Measurements from ENCODE around the gene RAC3. TPM values are rescaled to one million over a fixed set of nuclear protein-coding genes. Genes with fewer than 3 reads are reported as not detected.

RAC3 gene
- total RNA-seq, 2 experiments from 2014 or later: 15.1 to 24.4 TPM

GRCh38 chr17:81999587-81999975, 31.9 kb upstream of the RAC3 start:
- intact Hi-C loops (cut with micrococcal nuclease; ENCODE audit: unreplicated experiment): no loop called here
- TF ChIP-seq, protein P1, sequence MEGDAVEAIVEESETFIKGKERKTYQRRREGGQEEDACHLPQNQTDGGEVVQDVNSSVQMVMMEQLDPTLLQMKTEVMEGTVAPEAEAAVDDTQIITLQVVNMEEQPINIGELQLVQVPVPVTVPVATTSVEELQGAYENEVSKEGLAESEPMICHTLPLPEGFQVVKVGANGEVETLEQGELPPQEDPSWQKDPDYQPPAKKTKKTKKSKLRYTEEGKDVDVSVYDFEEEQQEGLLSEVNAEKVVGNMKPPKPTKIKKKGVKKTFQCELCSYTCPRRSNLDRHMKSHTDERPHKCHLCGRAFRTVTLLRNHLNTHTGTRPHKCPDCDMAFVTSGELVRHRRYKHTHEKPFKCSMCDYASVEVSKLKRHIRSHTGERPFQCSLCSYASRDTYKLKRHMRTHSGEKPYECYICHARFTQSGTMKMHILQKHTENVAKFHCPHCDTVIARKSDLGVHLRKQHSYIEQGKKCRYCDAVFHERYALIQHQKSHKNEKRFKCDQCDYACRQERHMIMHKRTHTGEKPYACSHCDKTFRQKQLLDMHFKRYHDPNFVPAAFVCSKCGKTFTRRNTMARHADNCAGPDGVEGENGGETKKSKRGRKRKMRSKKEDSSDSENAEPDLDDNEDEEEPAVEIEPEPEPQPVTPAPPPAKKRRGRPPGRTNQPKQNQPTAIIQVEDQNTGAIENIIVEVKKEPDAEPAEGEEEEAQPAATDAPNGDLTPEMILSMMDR (conservative IDR thresholded peaks at IDR 0.05; ENCODE audit: low read length): no peak
- TF ChIP-seq EZH2phosphoT487 (IDR thresholded peaks at IDR 0.05; ENCODE audit: borderline replicate concordance, low read depth, low read length): no peak
- no peak overlapping the region for H3K4me3 ChIP-seq (ENCODE audit: low read depth, low read length, poor library complexity, severe bottlenecking)
- H3K4me2 ChIP-seq (ENCODE audit: low read length): no peak overlapping the region
- H3K79me2 ChIP-seq (ENCODE audit: insufficient read depth, low read depth, low read length): no peaks in the 10 kb centered on the region
- CTCF ChIA-PET (ENCODE audit: unreplicated experiment): no interaction called here
- no peak for DNase-seq (ENCODE audit: low spot score)
- no peaks in the 10 kb centered on the region for H3K9me2 ChIP-seq (ENCODE audit: insufficient read depth, low read length)
- no peak overlapping the region for H3K27ac ChIP-seq (ENCODE audit: low read depth, low read length, poor library complexity, severe bottlenecking)
- no peaks in the 10 kb centered on the region for H4K20me1 ChIP-seq (ENCODE audit: insufficient read depth, low read length)
- no peaks in the 10 kb centered on the region for H3K9me3 ChIP-seq (ENCODE audit: low read length)
- no peaks in the 10 kb centered on the region for H3K4me1 ChIP-seq (ENCODE audit: insufficient read depth, low read length, poor library complexity, severe bottlenecking)
- H3K36me3 ChIP-seq (ENCODE audit: insufficient read depth, low read length): peaks cover 8% of the 10 kb centered on the region; the same call in 1 of the 2 replicates
- H2AFZ ChIP-seq (ENCODE audit: low read length): no peak overlapping the region
- BruUV-seq (replicated peaks): no TSS peak
- POLR2A ChIA-PET: no interaction called here

DNA sequence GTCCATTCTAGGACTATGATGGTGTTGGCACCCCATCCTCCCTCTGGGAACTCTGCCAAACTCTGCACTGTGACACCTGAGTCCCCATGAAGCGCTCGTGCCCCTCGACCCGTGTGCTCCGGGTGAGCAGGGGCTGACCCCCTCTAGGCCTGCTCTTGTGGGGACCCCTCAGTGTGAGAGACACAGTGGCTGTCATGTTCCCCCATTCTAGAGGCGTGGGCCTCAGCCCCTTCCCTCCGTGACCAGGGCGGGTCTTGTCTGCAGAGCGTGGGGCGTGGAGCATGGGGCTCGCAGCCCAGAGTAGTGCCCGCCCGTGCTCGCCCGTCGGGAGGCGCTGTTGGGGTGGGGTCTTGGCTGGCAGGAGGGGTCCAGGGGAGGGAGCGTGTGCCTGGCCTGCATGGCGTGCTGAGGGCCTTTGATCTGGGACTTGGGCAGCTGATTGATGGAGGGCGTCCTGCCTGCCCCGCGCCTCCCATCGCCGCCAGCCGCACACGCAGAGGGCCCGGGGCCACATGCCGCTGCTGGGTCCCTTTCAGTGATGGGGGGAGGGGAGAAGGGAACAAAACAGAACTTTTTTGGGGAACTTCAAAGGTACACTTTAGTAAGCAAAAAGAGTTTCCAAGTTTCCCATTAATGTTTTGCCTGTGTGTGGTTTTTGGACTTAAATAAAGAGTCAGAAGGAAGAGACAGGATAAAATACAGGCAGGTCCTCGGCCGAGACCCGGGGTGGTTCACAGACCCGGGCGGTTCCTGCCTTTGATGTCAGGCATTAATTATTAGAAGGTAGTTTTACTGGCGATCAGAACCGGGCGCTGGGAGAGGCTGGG, 31.3 kb upstream of the RAC3 start:
- no peak for DNase-seq (ENCODE audit: low spot score)
- H3K4me1 ChIP-seq (ENCODE audit: insufficient read depth, low read length, poor library complexity, severe bottlenecking): no peaks in the 10 kb centered on the region
- H3K36me3 ChIP-seq (ENCODE audit: insufficient read depth, low read length): peaks cover 8% of the 10 kb centered on the region; the same call in 1 of the 2 replicates
- no peaks in the 10 kb centered on the region for H3K9me3 ChIP-seq (ENCODE audit: low read length)
- H3K27ac ChIP-seq (ENCODE audit: low read depth, low read length, poor library complexity, severe bottlenecking): no peak overlapping the region
- no peaks in the 10 kb centered on the region for H4K20me1 ChIP-seq (ENCODE audit: insufficient read depth, low read length)
- no peak overlapping the region for H3K4me2 ChIP-seq (ENCODE audit: low read length)
- no peak overlapping the region for H3K4me3 ChIP-seq (ENCODE audit: low read depth, low read length, poor library complexity, severe bottlenecking)
- no peak for TF ChIP-seq EZH2phosphoT487 (IDR thresholded peaks at IDR 0.05; ENCODE audit: borderline replicate concordance, low read depth, low read length)
- TF ChIP-seq, protein P1 (conservative IDR thresholded peaks at IDR 0.05; ENCODE audit: low read length): no peak
- H3K79me2 ChIP-seq (ENCODE audit: insufficient read depth, low read depth, low read length): no peaks in the 10 kb centered on the region
- POLR2A ChIA-PET: no interaction called here
- no TSS peak for BruUV-seq (replicated peaks)
- intact Hi-C loops (cut with micrococcal nuclease; ENCODE audit: unreplicated experiment): no loop called here
- CTCF ChIA-PET (ENCODE audit: unreplicated experiment): no interaction called here
- no peaks in the 10 kb centered on the region for H3K9me2 ChIP-seq (ENCODE audit: insufficient read depth, low read length)
- H2AFZ ChIP-seq (ENCODE audit: low read length): no peak overlapping the region

Data from OCI-LY7 (cell line).